Lower leg skin (tissue), 3 donors: ENCODE measurements around the gene FAP.

Source experiments
- POLR2A ChIP-seq, 2 donors: fragments of 450-650 bp; IDR thresholded peaks; one replicate each; pipeline ENCODE4 v1.6.1; 2016 to 2017; ENCODE audit warnings: antibody characterized with exemption in 2 of 2, mild to moderate bottlenecking in 1 of 2, moderate library complexity in 1 of 2
- TF ChIP-seq, protein P1 (sequence below), 3 donors: fragments of 450-650 bp; IDR thresholded peaks; one replicate each; pipeline ENCODE4 v1.5.1; 2016; ENCODE audit warnings: antibody characterized with exemption in 3 of 3, mild to moderate bottlenecking in 3 of 3, moderate library complexity in 2 of 3

GRCh38 chr2:162232671-162233070, 10.6 kb downstream of the FAP start:
- TF ChIP-seq, protein P1, sequence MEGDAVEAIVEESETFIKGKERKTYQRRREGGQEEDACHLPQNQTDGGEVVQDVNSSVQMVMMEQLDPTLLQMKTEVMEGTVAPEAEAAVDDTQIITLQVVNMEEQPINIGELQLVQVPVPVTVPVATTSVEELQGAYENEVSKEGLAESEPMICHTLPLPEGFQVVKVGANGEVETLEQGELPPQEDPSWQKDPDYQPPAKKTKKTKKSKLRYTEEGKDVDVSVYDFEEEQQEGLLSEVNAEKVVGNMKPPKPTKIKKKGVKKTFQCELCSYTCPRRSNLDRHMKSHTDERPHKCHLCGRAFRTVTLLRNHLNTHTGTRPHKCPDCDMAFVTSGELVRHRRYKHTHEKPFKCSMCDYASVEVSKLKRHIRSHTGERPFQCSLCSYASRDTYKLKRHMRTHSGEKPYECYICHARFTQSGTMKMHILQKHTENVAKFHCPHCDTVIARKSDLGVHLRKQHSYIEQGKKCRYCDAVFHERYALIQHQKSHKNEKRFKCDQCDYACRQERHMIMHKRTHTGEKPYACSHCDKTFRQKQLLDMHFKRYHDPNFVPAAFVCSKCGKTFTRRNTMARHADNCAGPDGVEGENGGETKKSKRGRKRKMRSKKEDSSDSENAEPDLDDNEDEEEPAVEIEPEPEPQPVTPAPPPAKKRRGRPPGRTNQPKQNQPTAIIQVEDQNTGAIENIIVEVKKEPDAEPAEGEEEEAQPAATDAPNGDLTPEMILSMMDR (IDR thresholded peaks at IDR 0.05) = no peak
- TF ChIP-seq POLR2A (IDR thresholded peaks at IDR 0.05) = no peak
